Activated CD4-positive, alpha-beta T cell treated with anti-CD3 and anti-CD28 coated beads for 1 hour (primary cell): ENCODE measurements around the gene CLIP3.
A peak's percentile ranks its signal among the peaks of the same experiment; 100 is the strongest.
"Not testable (repeated sequence)": the region's sequence is repeated elsewhere in the genome, so short reads cannot be mapped to it uniquely, and the experiment has no call there.

Experiments
- DNase-seq: peaks from one replicate; pipeline ENCODE4 v3.0.0-alpha.2; 2020

CLIP3 gene, protein sequence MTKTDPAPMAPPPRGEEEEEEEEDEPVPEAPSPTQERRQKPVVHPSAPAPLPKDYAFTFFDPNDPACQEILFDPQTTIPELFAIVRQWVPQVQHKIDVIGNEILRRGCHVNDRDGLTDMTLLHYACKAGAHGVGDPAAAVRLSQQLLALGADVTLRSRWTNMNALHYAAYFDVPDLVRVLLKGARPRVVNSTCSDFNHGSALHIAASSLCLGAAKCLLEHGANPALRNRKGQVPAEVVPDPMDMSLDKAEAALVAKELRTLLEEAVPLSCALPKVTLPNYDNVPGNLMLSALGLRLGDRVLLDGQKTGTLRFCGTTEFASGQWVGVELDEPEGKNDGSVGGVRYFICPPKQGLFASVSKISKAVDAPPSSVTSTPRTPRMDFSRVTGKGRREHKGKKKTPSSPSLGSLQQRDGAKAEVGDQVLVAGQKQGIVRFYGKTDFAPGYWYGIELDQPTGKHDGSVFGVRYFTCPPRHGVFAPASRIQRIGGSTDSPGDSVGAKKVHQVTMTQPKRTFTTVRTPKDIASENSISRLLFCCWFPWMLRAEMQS

GRCh38 chr19:36032251-36033104, at the start of gene CLIP3:
CLIP3 (minus strand) TSS chr19:36032873; CDS start chr19:36032357, 516 bp downstream.
- DNase-seq, result peak; percentile 27

DNA sequence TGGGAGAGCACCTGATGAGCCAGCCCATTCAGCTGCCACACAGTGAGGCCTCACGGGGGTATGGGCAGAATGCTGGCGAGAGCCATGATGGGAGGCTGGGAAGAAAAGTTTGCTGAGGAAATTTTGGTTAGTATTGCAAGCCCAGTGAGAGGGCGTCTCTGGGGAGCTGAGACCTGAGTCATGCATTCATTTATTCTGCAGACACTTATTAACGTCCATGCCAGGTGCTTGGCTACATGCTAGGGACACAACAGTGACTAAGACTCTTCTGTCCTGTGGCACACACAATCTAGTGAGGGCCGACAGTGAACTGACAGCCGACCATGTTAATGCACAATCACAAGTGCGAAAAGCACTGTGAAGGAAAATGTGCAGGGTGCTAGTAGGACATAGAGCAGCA, 49.2 kb upstream of the CLIP3 start:
- no peak for DNase-seq

GRCh38 chr19:36081385-36081784, 48.7 kb upstream of the CLIP3 start:
- no peak for DNase-seq

DNA sequence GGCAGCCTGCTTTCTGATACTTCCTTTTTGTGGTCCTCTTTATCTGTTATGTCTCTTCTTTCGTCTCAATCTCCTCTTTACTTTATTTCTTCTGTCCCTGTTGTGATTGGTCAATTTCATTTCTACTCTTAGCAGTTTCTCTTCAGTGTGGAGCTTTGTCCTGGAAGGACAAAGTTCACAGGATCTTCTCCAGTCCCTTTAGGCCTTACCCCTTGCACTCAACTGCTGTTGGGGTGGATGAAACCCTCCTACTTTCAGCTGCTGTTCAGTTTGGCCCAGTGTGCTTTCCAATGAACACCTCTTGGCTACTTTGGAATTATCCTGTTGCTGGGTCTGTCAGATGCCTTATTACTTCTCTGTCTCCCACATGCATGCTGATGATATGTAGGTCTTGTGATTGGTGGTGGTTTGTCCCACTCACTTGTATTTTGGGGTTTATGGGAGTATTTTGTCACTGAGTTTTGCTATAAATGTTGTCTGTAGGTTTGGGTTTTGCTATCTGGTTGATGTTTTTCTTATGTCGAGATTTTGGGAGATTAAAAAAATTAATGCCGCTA, 46.8 kb upstream of the CLIP3 start:
- no peak for DNase-seq

GRCh38 chr19:36073121-36073876, 40.6 kb upstream of the CLIP3 start:
- DNase-seq, result no peak

- no peak for DNase-seq
These were observed 39.4 kb upstream of the CLIP3 start for GRCh38 chr19:36072081-36072480.

- DNase-seq, result not testable (repeated sequence)
These were observed 36.3 kb upstream of the CLIP3 start for GRCh38 chr19:36068810-36069499.

DNA sequence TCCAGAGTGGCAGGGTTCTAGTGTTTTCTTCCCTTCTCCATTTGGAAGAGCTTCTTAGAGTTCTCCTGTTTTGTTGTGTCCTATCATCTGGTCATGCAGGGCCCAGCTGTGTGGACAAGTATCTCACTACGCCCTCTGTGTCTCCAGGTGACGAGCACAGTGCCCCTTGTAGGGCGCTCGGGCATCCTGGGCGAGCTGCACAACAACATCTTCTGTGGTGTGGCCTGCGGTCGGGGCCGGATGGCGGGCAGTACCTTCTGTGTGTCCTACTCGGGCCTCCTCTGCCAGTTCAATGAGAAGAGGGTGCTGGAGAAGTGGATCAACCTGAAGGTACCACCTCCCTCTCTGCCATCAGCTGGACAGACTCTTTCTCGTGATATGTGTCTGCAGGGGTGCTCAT, 35.0 kb upstream of the CLIP3 start:
- DNase-seq, result no peak

GRCh38 chr19:36064826-36065225, 32.2 kb upstream of the CLIP3 start:
- no peak for DNase-seq

DNA sequence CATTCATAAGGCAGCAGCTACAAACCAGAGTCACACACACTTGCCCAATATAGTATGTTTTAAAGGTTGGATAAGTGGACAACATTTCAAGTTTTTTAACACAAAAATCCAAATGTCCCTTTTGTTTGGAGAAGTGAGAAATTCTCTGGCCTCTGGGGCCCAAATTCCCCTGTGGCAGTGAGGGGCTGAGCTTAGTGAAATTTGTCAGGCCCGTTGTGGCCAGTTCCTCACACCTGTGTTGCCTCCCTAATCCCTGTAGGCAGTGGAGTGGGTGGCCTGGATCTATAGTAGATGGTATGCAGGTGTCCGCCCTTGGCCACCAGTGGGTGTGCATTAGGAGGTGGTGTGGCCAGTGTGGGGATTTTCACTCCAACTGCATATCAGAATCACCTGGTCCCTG, 28.7 kb upstream of the CLIP3 start:
- no peak for DNase-seq

DNA sequence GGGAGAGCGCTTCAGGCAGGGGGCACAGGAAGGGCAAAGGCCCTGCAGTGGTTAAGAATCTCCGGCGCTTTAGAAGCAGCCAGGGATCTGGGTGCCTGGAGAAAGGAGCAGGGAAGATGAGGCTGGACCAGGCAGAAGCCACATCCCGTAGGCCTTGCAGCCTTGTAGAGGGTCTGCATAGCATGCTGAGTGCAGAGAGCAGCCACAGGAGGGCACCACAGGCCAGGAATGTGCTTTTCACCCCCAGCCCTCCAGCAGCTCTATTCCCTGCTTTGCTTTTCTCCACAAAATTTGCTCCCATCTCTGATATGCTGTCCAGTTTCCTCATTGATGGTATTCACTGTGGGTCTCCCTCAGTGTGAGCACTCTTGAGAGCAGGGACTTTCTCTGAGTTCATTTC, 27.8 kb upstream of the CLIP3 start:
- DNase-seq, result no peak

GRCh38 chr19:36059180-36059910, 26.7 kb upstream of the CLIP3 start:
- DNase-seq, result no peak

DNA sequence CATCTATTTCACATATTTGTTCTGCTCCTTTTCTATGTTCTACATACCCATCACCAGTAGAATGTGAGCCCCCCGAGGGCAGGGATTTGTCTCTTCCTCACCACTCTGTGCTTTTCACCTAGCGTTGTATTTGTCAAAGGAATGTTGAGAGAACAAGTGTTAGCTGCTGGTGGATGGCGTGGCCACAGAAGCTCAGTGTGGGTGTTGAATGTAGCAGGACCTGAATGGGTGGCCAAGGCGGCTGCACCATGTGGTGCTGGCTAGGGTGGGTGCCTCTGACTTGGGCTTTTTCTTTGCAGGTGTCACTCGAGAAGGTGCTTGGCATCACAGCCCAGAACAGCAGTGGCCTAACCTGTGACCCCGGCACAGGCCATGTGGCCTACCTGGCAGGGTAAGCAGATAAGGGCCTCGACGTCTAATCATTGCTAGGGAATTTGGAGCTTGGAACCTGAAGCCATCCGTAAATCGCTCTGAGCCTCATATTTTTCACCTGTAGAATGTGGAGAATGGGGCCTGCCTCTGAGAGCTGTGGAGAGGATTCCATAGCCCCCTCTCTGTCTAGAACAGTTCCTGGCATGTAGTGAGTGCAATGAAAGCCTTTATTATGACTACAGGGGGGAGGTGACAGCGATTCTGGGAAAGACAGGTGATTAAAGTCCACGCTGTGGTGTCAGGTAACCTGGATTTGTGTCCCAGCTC, 26.0 kb upstream of the CLIP3 start:
- DNase-seq, result no peak

- peak; percentile 92 for DNase-seq
These were observed 22.3 kb upstream of the CLIP3 start, which contains the start of gene WDR62 for GRCh38 chr19:36054733-36055686. WDR62 (plus strand) TSS chr19:36054897; CDS start chr19:36054972, 75 bp downstream.

GRCh38 chr19:36054119-36054732, 21.6 kb upstream of the CLIP3 start, which contains the start of gene THAP8:
THAP8 (minus strand) TSS chr19:36054285; CDS start chr19:36054217, 68 bp downstream.
- peak; percentile 100 for DNase-seq

DNA sequence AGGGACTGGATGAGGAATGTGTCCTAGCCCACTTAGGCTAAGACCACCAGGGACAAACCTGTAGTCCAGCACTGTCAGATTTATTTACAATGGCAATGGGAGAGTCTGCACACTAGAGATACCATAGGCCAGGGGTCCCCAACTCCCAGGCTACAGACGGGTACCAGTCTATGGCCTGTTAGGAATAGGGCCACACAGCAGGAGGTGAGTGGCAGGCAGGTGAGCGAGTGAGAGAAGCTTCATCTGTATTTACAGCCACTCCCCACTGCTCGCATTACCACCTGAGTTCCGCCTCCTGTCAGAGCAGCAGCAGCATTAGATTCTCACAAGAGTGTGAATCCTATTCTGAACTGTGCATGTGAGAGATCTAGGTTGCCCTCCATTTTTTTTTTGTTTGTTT, 19.0 kb upstream of the CLIP3 start:
- no peak for DNase-seq

GRCh38 chr19:36051236-36051635, 18.6 kb upstream of the CLIP3 start:
- DNase-seq, result no peak

GRCh38 chr19:36049080-36049698, 16.5 kb upstream of the CLIP3 start:
- no peak for DNase-seq
